MM.1S (cell line): ENCODE measurements around the gene CYP24A1.

ENCODE experiments used
- DNase-seq: peaks from one replicate; pipeline ENCODE4 v3.0.0-alpha.2; 2015
- H2AFZ ChIP-seq: fragments of 300-600 bp; sonication (generic); 2 replicates; pipeline ENCODE4 v1.6.0; 2016; ENCODE audit warnings: antibody characterized with exemption, low read length
- H3F3A ChIP-seq: fragments of 300-600 bp; sonication (generic); 2 replicates; pipeline ENCODE4 v1.6.1; 2016; ENCODE audit warnings: mild to moderate bottlenecking, antibody characterized with exemption, low read length, moderate library complexity, mixed read lengths; ENCODE audit not compliant: insufficient read depth
- H3K27ac ChIP-seq: fragments of 300-600 bp; sonication (generic); 2 replicates; pipeline ENCODE4 v1.5.1; 2016; ENCODE audit warnings: mild to moderate bottlenecking, low read length
- H3K27me3 ChIP-seq: fragments of 300-600 bp; sonication (generic); replicated peaks from 2 replicates; pipeline ENCODE4 v1.6.0; 2016; ENCODE audit warnings: low read length; ENCODE audit not compliant: insufficient read depth
- H3K36me3 ChIP-seq: fragments of 300-600 bp; sonication (generic); replicated peaks from 2 replicates; pipeline ENCODE4 v1.6.1; 2016; ENCODE audit warnings: mild to moderate bottlenecking, low read length, mixed read lengths; ENCODE audit not compliant: insufficient read depth
- H3K4me1 ChIP-seq: fragments of 300-600 bp; sonication (generic); 2 replicates; pipeline ENCODE4 v1.6.1; 2016; ENCODE audit warnings: low read length, mixed read lengths
- H3K4me2 ChIP-seq: fragments of 300-600 bp; sonication (generic); 2 replicates; pipeline ENCODE4 v1.6.0; 2016; ENCODE audit warnings: low read depth, low read length
- H3K4me3 ChIP-seq: fragments of 300-600 bp; sonication (generic); 2 replicates; pipeline ENCODE4 v1.5.1; 2016; ENCODE audit warnings: low read length, mixed read lengths
- H3K79me2 ChIP-seq: fragments of 300-600 bp; sonication (generic); 2 replicates; pipeline ENCODE4 v1.6.1; 2016; ENCODE audit warnings: mixed run types, low read length, mixed read lengths
- H3K9ac ChIP-seq: fragments of 300-600 bp; sonication (generic); 2 replicates; pipeline ENCODE4 v1.6.1; 2016; ENCODE audit warnings: low read length, mixed read lengths
- H3K9me2 ChIP-seq: fragments of 300-600 bp; sonication (generic); replicated peaks from 2 replicates; pipeline ENCODE4 v1.6.1; 2016; ENCODE audit warnings: mild to moderate bottlenecking, low read length, mixed read lengths; ENCODE audit not compliant: insufficient read depth
- H3K9me3 ChIP-seq: fragments of 300-600 bp; sonication (generic); replicated peaks from 2 replicates; pipeline ENCODE4 v1.6.1; 2016; ENCODE audit warnings: mild to moderate bottlenecking, low read length, mixed read lengths; ENCODE audit not compliant: insufficient read depth
- H4K20me1 ChIP-seq: fragments of 300-600 bp; sonication (generic); 2 replicates; pipeline ENCODE4 v1.6.1; 2016; ENCODE audit warnings: mild to moderate bottlenecking, low read length, moderate library complexity, mixed read lengths; ENCODE audit not compliant: insufficient read depth
- EZH2 ChIP-seq: fragments of 300-600 bp; sonication (generic); optimal IDR thresholded peaks from 2 replicates; pipeline ENCODE3; 2017; ENCODE audit warnings: low read depth, mild to moderate bottlenecking, antibody characterized with exemption, low read length, mixed read lengths
- EZH2phosphoT487 ChIP-seq: fragments of 300-600 bp; sonication (generic); IDR thresholded peaks from 2 replicates; pipeline ENCODE4 v1.6.1; 2018; ENCODE audit warnings: antibody characterized with exemption, low read length
- TF ChIP-seq, protein P1 (sequence below): fragments of 300-600 bp; sonication (generic); IDR thresholded peaks from 2 replicates; pipeline ENCODE4 v1.5.1; 2016; ENCODE audit warnings: antibody characterized with exemption, low read length, mixed read lengths

The CYP24A1 gene

DNA sequence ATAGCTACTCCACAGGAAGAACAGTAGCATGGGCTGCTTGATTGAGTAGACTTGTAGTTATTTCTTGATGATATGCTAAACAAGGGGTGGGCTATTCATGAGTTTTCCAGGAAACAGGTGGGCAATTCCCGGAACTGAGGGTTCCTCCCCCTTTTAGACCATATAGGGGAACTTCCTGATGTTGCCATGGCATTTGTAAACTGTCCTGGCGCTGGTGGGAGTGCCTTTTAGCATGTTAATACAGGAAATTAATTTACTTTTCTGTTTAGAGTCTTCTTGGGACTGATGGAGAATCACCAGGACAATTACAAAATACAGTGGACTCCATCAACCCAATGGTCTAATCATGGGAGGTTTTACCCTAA lies 22.7 kb downstream of the CYP24A1 start:
- H4K20me1 ChIP-seq: no peaks in the 10 kb centered on the region
- H3K4me3 ChIP-seq: no peak overlapping the region
- H3K4me1 ChIP-seq: no peaks in the 10 kb centered on the region
- H3K36me3 ChIP-seq: no peaks in the 10 kb centered on the region
- H3F3A ChIP-seq: no peaks in the 10 kb centered on the region
- H3K27me3 ChIP-seq: no peaks in the 10 kb centered on the region
- no peaks in the 10 kb centered on the region for H3K79me2 ChIP-seq
- no peak for DNase-seq
- H3K4me2 ChIP-seq: no peak overlapping the region
- TF ChIP-seq, protein P1, sequence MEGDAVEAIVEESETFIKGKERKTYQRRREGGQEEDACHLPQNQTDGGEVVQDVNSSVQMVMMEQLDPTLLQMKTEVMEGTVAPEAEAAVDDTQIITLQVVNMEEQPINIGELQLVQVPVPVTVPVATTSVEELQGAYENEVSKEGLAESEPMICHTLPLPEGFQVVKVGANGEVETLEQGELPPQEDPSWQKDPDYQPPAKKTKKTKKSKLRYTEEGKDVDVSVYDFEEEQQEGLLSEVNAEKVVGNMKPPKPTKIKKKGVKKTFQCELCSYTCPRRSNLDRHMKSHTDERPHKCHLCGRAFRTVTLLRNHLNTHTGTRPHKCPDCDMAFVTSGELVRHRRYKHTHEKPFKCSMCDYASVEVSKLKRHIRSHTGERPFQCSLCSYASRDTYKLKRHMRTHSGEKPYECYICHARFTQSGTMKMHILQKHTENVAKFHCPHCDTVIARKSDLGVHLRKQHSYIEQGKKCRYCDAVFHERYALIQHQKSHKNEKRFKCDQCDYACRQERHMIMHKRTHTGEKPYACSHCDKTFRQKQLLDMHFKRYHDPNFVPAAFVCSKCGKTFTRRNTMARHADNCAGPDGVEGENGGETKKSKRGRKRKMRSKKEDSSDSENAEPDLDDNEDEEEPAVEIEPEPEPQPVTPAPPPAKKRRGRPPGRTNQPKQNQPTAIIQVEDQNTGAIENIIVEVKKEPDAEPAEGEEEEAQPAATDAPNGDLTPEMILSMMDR: no peak
- TF ChIP-seq EZH2phosphoT487: no peak
- no peak for TF ChIP-seq EZH2
- H3K9ac ChIP-seq: no peak overlapping the region
- H3K9me2 ChIP-seq: no peaks in the 10 kb centered on the region
- no peak overlapping the region for H2AFZ ChIP-seq
- H3K9me3 ChIP-seq: no peaks in the 10 kb centered on the region
- H3K27ac ChIP-seq: no peak overlapping the region

DNA sequence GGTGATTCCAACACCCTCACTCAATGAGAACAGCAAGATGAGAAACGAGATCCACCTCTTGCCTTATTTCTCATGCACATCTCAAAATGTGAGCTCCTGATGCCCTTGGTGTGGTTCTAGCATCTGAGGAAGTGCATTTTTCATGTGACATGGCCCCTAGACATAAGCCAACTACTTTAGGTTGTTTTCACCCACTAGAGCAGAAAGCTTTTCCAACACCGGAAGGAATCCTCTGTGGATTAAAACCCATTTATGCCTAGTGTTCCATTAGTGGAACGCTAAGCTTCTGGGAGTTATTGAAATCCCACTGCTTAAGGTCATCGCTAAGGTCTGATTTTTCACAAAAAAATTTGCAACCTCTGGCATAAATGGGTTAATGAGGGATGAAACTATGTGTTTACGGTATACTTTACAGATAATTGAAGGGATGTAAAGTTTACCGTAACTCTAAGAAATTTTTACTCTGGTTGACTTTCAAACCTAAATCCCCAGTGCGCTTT lies 24.0 kb downstream of the CYP24A1 start:
- Histone ChIP-seq H3K4me1 (no peaks in the 10 kb centered on the region), H3F3A (no peaks in the 10 kb centered on the region), H3K79me2 (no peaks in the 10 kb centered on the region), H3K27ac (no peak overlapping the region), H3K36me3 (no peaks in the 10 kb centered on the region), H3K4me3 (no peak overlapping the region), H3K9me3 (no peaks in the 10 kb centered on the region), H3K4me2 (no peak overlapping the region), H3K9me2 (no peaks in the 10 kb centered on the region), H3K9ac (no peak overlapping the region), H2AFZ (no peak overlapping the region), H3K27me3 (no peaks in the 10 kb centered on the region), H4K20me1 (no peaks in the 10 kb centered on the region)
- TF ChIP-seq EZH2 (no peak), EZH2phosphoT487 (no peak)
- TF ChIP-seq, protein P1: no peak
- DNase-seq: no peak

DNA sequence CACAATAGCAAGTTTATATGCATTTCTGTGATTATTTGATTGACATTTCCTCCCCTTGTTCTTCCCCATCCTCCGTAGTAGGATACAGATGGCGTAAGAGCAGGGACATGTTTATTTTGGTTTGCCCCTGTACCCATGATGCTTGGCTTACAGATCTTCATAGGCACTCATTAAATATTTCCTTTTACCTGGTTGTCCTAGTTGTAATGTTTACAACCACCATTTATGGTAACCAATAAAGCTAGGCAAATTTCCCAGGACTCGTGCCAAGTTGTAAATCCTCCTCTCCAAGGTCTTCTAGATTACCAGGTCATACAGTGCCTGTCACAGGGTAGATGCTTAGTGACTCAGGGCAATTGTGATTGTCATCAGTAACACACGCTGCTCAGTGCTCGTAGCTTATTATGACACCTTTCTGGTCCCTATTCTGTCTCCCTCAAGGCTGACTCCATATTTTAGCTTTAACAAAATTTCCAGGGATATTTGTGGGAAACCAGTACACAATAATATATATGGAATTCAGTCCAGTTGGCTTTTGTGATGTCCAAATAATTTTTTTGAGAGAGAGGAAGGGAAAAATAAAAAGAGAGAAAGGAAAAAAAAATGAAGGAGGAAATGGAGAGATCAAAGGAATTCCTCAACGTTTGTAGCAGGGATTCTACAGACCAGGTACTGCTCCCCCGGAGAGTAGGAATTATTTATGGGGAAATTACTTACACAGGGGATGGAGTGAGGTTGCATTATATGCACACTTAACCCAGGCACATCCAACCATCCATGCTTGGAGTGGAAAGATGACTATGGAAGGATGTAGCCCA lies 24.6 kb downstream of the CYP24A1 start:
- Histone ChIP-seq H3K9me2 (no peaks in the 10 kb centered on the region), H3K4me3 (no peak overlapping the region), H3K27me3 (no peaks in the 10 kb centered on the region), H3K36me3 (no peaks in the 10 kb centered on the region), H3K4me2 (no peak overlapping the region), H3K4me1 (no peaks in the 10 kb centered on the region), H3K9ac (no peak overlapping the region), H3K79me2 (no peaks in the 10 kb centered on the region), H2AFZ (no peak overlapping the region), H3K27ac (no peak overlapping the region), H3K9me3 (no peaks in the 10 kb centered on the region), H3F3A (no peaks in the 10 kb centered on the region), H4K20me1 (no peaks in the 10 kb centered on the region)
- TF ChIP-seq, protein P1: no peak
- TF ChIP-seq EZH2: no peak
- no peak for TF ChIP-seq EZH2phosphoT487
- DNase-seq: no peak
